Esophagus squamous epithelium (tissue), 4 donors: ENCODE results near the gene MINDY4.

Source experiments
- CTCF ChIP-seq, 6 experiments: fragments of 450-650 bp in 4 of 6; fragments of 200-600 bp in 2 of 6; sonication (generic) in 2 of 6; IDR thresholded peaks; one replicate each; pipeline ENCODE4 v1.5.1; 2016 to 2019; ENCODE audit warnings: antibody characterized with exemption in 6 of 6, mild to moderate bottlenecking in 4 of 6, moderate library complexity in 4 of 6
- POLR2A ChIP-seq, 4 donors: fragments of 450-650 bp; IDR thresholded peaks; one replicate each; pipeline ENCODE4 v1.6.1; 2017; ENCODE audit warnings: antibody characterized with exemption in 4 of 4, mild to moderate bottlenecking in 4 of 4, moderate library complexity in 3 of 4

DNA sequence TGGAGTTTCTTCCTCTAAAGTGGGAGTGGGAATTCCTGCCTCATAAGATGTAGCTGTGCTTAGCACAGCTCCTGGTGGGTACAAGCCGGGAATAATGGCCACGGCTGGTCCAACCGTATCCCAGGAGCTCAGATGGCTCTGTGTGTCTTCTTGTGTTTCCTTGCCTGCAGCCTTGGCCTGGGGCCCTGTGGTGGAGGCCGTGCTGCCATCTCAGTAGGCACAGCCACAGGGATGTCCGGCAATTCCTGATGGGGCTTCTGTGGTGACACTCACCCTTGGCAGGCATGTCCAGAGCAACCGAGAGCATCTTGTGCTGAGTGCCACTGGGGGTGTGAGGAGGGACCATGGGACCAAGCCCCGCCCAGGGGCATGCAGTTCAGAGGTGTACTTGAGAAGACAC lies 90.4 kb downstream of the MINDY4 start:
- TF ChIP-seq POLR2A (IDR thresholded peaks at IDR 0.05) (no peak), CTCF (IDR thresholded peaks at IDR 0.05) (no peak)
